Skeletal muscle satellite cell (primary cell): Measurements from ENCODE around the gene TLR6.

Experiments used
- H3K27me3 ChIP-seq: 2 replicates; pipeline ENCODE4 v1.7.0; 2013; ENCODE audit warnings: low read length; ENCODE audit not compliant: control insufficient read depth, insufficient read depth
- H3K36me3 ChIP-seq: 2 replicates; pipeline ENCODE4 v1.7.0; 2013; ENCODE audit warnings: mild to moderate bottlenecking, control low read depth, low read length; ENCODE audit not compliant: insufficient read depth
- H3K4me1 ChIP-seq: 2 replicates; pipeline ENCODE4 v1.7.0; 2013; ENCODE audit warnings: low read length; ENCODE audit not compliant: control insufficient read depth, insufficient read depth
- H3K4me2 ChIP-seq: 2 replicates; pipeline ENCODE4 v1.7.0; 2013; ENCODE audit warnings: mild to moderate bottlenecking, low read length
- H3K4me3 ChIP-seq: 2 replicates; pipeline ENCODE4 v1.7.0; 2013; ENCODE audit warnings: low read length
- H3K9ac ChIP-seq: 2 replicates; pipeline ENCODE4 v1.7.0; 2013; ENCODE audit warnings: mild to moderate bottlenecking, low read depth, low read length, moderate library complexity
- H3K9me3 ChIP-seq: replicated peaks from 2 replicates; pipeline ENCODE4 v1.7.0; 2013; ENCODE audit warnings: mild to moderate bottlenecking, control low read depth, low read length

The TLR6 gene

GRCh38 chr4:38891051-38891983, 34.7 kb upstream of the TLR6 start:
- no peak overlapping the region for H3K4me2 ChIP-seq
- H3K36me3 ChIP-seq = peaks cover 74% of the 10 kb centered on the region
- H3K4me1 ChIP-seq = peaks cover 26% of the 10 kb centered on the region
- H3K9me3 ChIP-seq = no peaks in the 10 kb centered on the region
- H3K4me3 ChIP-seq = no peak overlapping the region
- no peak overlapping the region for H3K9ac ChIP-seq
- H3K27me3 ChIP-seq = no peaks in the 10 kb centered on the region

DNA sequence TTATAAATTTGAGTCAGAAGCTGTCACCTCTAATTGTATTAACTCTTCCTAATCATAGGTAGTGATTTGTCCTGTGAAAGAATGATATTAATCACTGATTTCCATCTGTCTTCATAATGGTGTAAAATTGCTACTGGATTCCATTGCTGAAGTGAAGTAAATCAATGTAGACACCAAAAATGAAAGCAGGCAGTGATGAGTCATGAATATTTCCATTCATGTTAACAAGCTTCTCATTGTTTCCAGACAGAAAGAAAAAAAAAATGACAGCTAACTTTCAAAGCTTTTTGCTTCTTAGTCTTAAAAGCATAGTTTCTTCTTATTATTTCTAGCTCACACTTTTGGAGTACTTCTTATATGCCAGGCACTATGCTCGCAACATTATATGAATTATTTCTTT, 32.5 kb upstream of the TLR6 start:
- peaks cover 62% of the 10 kb centered on the region for H3K36me3 ChIP-seq
- H3K9ac ChIP-seq = peak overlapping the region; percentile 20
- no peaks in the 10 kb centered on the region for H3K9me3 ChIP-seq
- peak overlapping the region; percentile 53 for H3K4me2 ChIP-seq
- peaks cover 26% of the 10 kb centered on the region for H3K4me1 ChIP-seq
- no peaks in the 10 kb centered on the region for H3K27me3 ChIP-seq
- no peak overlapping the region for H3K4me3 ChIP-seq

- Histone ChIP-seq H3K9ac (no peak overlapping the region), H3K36me3 (peaks cover 60% of the 10 kb centered on the region), H3K4me2 (no peak overlapping the region), H3K4me1 (peaks cover 8% of the 10 kb centered on the region), H3K27me3 (no peaks in the 10 kb centered on the region), H3K9me3 (no peaks in the 10 kb centered on the region), H3K4me3 (no peak overlapping the region)
These were observed 27.6 kb upstream of the TLR6 start for GRCh38 chr4:38884254-38884653.

DNA sequence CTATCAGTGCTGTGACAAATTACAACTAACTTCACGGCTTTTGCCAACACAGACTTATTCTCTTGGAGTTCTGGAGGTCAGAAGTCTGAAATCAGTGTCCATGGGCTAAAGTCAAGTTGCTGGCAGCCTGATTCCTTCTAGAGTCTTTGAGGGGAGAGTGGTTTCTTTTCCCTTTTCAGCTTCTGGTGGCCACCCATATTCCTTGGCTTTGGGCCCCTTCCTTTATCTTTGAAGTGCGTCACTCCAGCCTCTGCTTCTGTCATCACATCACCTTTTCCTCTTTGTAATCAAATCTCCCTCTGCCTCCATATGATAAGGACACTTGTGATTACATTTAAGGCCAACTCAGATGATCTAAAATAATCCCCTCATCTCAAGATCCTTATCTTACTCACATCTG, 20.0 kb upstream of the TLR6 start:
- Histone ChIP-seq H3K9ac (no peak overlapping the region), H3K4me2 (no peak overlapping the region), H3K27me3 (no peaks in the 10 kb centered on the region), H3K4me1 (peaks cover 14% of the 10 kb centered on the region), H3K4me3 (no peak overlapping the region), H3K9me3 (no peaks in the 10 kb centered on the region), H3K36me3 (peaks cover 50% of the 10 kb centered on the region)

DNA sequence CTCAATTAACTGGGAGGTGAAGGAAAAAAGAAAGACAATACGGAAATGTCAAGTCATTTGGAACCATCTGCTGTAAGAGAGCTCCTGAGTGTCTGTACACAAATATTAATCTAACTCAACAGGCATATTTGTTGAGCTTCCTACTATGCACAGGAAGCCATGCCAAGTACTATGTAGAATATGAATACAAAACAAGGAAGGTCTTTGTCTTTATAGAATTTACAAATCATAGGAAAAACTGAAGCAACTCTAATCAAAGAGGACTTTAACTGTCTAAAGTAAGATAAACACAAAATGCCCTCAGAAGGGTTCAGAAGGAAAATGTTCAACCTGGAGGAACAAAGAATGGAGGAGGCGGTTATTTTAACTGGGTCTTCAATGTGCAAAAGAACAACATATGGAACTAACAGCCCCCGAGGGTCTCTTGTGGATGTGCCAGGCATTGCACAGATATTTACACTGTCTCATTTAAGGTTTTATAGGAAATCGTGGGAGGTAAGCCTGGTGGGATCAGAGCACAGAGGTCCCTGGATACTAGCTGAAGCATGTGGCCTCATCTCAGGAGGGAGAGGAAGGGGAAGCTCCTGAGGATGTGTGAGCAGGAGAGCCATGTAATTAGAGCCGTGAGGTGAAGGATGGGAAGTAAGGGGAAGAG, 16.8 kb upstream of the TLR6 start:
- Histone ChIP-seq H3K9ac (no peak overlapping the region), H3K27me3 (no peaks in the 10 kb centered on the region), H3K4me3 (no peak overlapping the region), H3K36me3 (peaks cover 37% of the 10 kb centered on the region), H3K4me2 (no peak overlapping the region), H3K4me1 (peaks cover 39% of the 10 kb centered on the region), H3K9me3 (no peaks in the 10 kb centered on the region)

DNA sequence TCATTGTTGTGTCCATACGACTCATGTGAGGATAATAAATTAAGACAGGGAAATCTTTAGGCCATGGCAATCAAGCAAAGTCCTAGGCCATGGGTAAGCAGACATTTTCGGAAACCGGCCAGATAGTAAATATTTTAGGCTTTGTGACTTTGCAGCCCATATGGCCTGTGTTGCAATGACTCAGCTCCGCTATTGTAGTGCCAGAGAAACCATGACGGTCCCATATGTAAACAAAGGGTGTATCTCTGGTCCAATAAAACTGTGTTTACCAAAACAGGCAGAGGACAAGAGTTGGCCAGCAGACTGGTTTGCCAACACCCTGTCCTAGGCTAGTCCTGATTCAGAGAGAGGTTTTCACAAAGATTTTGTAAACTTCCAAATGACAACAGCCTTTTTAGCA, 16.0 kb upstream of the TLR6 start:
- no peaks in the 10 kb centered on the region for H3K9me3 ChIP-seq
- no peak overlapping the region for H3K4me3 ChIP-seq
- H3K4me2 ChIP-seq = peak overlapping the region; percentile 18
- no peak overlapping the region for H3K9ac ChIP-seq
- H3K36me3 ChIP-seq = peaks cover 38% of the 10 kb centered on the region
- H3K27me3 ChIP-seq = no peaks in the 10 kb centered on the region
- peaks cover 40% of the 10 kb centered on the region for H3K4me1 ChIP-seq

DNA sequence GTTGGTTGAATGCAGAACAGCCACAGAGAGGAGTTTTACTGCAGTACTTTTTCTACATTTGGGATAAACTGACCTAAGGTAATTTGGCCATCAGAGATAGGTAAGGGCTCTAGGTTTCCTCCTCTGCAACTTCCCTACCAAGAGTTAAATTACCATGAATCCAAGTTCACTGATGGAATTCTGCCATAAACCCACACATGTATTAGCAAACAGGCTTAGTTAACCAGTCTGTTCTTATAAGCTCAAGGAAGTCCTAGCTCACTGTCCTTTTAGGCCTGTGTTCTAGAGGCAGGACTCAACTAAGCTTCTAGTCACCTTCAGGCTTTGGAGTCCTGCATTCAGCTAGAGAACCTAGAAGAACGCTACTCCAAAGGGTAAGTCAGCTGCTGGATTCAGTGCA, 15.0 kb upstream of the TLR6 start:
- Histone ChIP-seq H3K4me1 (peaks cover 47% of the 10 kb centered on the region), H3K27me3 (no peaks in the 10 kb centered on the region), H3K4me2 (no peak overlapping the region), H3K9me3 (no peaks in the 10 kb centered on the region), H3K36me3 (peaks cover 38% of the 10 kb centered on the region), H3K9ac (no peak overlapping the region), H3K4me3 (no peak overlapping the region)

DNA sequence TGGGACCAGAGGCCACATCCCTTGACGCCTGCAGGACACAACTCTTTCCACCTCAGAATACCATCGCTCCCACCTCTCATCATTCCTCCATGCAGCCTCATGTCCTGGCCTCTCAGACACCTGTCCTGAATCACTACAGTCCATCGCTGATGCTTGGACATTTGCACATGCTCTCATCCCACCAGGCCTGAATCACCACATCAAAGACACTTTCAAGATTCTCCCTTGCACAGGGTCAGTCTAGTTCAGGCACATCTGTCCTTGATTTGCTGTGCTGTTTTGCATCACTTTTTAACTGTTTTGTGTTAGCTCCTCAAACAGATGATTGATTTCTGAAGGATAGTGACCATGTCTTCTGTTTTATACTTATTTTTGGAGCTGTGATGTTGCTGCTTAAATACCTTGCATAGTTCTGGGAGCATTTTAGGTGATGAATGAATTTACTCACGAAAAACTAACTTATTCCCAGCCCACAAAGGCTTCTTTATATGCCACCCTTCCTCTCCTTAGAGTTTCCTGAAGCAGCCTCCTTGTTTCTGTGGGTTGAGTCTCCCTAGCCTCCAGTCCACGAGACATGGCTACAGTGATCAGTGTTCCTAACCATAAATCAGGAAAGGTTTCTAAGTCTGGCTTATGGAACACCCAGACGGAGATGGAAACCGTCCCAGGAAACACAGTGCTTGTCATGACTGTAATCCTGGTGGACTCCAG, 13.6 kb upstream of the TLR6 start:
- Histone ChIP-seq H3K4me1 (peaks cover 48% of the 10 kb centered on the region), H3K9ac (no peak overlapping the region), H3K36me3 (peaks cover 38% of the 10 kb centered on the region), H3K4me2 (peak overlapping the region; percentile 55), H3K4me3 (peak overlapping the region; percentile 26), H3K27me3 (no peaks in the 10 kb centered on the region), H3K9me3 (no peaks in the 10 kb centered on the region)

DNA sequence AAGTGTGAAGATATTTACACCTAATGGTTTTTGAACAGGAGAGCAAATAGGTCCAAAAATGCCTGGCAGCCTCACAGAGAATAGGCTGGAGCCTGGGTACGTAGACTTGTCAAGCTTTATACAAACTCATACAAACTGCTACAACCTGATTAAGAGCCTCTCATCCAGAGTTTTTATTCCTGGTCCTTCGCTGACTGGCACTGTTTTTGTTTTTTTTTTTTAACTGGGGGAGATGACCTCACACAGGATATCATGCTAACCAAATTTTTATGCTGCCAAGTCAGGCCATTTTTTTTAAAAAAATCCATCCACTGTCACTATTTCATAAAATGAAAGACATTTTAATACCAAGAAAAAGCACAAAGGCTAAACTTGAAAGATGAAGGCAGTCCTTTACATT, 12.9 kb upstream of the TLR6 start:
- Histone ChIP-seq H3K4me2 (peak overlapping the region; percentile 90), H3K4me1 (peaks cover 48% of the 10 kb centered on the region), H3K4me3 (peak overlapping the region; percentile 88), H3K9ac (peak overlapping the region; percentile 98), H3K36me3 (peaks cover 38% of the 10 kb centered on the region), H3K9me3 (no peaks in the 10 kb centered on the region), H3K27me3 (no peaks in the 10 kb centered on the region)

DNA sequence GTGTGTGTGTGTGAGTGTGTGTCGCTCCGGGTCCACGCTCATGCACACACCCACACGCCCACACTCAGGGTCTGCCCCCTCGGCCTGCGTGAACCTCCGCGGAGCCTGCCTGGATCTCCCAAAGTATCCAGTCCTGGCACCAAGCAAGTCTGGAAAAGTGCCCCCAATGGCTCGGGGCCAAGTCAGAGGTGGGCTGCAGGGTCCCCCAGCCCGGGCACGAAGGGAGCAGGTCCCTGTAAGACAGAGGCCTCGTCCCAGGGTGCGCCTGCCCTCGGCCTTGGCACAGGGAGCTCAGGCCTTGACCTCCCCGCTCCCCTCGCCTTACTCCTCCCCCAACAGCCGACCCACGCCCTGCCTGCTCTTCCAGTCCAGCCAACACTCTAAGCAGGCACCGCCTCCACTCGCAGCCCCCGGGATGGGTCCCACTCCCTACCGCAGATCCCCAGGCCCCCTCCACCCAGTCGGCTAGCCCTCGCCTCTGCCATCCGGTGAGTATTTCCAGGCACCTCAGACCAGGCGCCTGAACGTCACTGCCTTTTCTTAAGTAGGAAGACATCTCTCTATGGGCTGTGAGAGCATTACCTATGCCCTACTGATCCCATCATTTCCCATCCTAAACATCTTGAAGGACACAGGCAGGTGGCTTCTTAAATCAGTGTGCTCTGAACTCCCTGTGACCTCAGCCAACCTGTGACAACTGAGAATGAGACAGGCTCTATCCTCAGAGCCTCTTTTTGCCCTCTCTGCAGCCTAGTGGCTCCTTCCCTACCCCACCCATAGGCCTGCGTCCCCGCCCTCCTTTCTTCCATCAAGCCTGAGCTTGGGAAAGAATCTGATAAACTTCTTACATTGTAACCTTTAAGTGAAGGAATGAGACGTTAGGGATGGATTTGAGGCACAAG, 11.7 kb upstream of the TLR6 start:
- Histone ChIP-seq H3K27me3 (no peaks in the 10 kb centered on the region), H3K4me2 (peak overlapping the region; percentile 90), H3K9ac (peak overlapping the region; percentile 98), H3K9me3 (no peaks in the 10 kb centered on the region), H3K4me3 (peak overlapping the region; percentile 88), H3K4me1 (peaks cover 48% of the 10 kb centered on the region), H3K36me3 (peaks cover 35% of the 10 kb centered on the region)
